HG02970 (cell line): ENCODE data around the gene CAMTA2.

Source experiments
- ATAC-seq: cut with Tn5 transposase; IDR thresholded peaks from one replicate; pipeline ENCODE4 v1.9.1; 2021; ENCODE audit warnings: mild to moderate bottlenecking, moderate library complexity, moderate number of reproducible peaks; ENCODE audit not compliant: unreplicated experiment, low FRiP score

The CAMTA2 gene

DNA sequence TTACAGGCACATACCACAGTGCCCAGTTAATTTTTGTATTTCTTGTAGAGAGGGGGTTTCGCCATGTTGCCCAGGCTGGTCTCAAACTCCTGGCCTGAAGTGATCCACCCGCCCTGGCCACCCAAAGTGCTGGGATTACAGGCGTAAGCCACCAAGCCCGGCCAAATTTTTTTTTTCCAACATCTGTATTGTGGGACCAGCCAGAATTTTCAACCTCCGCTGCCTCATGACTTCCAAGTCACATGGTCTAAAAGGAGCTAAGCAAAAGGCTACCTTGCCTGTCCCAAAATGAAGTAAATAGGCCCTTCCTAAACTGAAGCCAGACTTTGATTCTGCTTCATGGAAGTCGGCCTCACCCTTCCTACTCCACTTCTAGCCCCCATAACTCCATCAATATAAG lies 15.6 kb downstream of the CAMTA2 start:
- ATAC-seq, result no peak

DNA sequence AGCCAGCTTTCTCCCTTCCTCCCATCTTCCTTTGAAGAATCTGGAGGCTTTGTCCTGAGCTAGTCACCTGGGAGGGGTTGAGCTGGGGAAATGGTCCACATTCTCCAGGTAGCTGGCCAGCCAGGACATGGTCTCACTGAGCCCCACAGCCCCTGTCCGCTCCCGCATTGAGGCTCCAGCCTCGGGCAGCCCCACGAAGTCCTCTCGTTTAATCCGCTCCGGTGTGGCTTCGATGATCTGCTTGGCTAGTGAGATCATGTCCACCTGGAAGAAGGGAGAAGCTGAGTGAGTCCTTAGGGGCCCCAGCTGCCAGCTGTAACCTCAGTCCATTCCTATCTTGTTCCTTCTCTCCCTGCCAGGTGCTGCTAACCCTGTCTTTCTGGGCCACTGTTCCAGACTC lies 17.2 kb downstream of the CAMTA2 start:
- ATAC-seq, result no peak

DNA sequence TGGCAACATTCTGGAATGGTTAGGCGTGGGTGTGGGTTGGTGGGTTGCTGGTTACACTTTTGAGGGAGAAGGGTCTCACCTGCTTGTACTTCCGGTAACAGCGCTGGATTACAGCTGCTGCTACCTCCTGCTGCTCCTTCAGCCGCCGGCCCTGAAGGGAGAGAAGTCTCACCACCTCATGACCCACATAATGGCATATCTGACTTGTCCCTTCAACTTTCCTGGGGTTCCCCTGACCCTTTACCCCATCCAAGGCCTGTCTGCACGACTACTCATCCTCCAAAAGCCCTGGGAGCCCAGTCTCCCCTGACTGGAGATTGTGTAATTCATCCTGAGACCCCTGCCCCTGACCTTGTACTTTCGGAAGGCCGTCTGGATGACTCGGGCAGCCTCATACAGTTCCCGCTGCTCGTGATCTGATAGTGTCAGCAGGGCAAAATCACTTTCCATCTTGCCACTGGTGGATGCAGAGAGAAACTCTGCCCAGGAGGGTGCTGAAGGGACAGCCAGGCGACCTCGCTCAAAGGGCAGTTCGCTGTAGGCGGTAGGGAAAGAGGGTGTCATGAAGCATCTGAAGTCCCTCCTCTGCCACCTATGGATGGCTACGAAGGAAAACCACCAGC lies 17.8 kb downstream of the CAMTA2 start:
- no peak for ATAC-seq

DNA sequence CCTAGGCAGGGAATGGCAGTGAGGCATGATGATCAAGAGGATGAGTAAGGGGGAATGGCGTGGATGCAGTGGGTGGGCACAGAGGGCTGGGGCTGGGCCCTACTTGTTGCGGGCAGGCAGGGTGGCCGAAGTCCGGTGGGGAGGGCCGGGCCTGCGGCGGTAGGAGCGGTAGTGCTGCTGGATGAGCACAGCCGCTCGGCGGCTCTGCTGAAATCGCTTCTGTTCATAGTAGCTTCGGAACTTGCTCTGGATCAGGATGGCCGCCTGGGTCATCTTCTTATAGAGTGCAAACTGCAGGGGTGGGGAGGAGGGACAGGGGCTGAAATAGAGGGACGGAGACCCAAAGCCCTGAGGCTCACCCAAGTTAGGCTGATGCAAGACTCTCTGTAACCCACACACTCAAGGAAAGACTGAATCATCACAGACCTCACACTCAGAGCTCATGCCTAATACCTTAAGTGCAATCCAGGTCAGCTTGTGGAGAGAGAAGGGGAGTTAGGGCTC lies 18.4 kb downstream of the CAMTA2 start:
- no peak for ATAC-seq

DNA sequence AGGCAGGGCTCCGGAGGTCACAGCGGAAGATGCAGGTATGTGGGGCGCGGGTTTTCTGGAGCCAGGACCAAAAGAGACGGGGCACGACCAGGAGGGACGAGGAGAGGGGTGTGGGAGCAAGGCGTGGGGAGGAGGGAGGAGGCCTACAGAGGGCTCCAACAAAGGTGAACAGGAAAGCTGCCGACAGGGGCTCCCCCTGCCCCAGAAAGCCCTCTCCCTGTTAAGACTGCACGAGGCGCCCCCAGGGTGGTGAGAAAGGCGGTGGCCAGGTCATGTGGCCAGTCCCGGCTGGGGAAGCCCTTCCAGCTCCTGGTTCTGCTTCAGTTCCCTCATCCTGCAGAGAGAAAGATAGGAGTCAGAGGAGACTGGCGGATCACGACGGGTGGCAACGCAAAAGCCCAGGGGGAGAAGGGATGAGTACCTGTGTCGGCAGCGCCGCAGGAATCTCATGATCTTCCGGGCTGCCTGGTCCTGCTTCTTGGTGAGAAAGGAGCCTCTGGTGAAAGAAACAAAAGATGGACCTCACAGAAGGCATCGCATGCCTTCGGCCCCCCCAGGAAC lies 18.9 kb downstream of the CAMTA2 start:
- no peak for ATAC-seq

GRCh38 chr17:4967539-4968485 lies 19.7 kb downstream of the CAMTA2 start, which contains the start of gene SPAG7:
TSS of gene SPAG7 (minus strand) at chr17:4967817. CDS start at chr17:4967804, 13 bp downstream.
- ATAC-seq, result peak; percentile 58

DNA sequence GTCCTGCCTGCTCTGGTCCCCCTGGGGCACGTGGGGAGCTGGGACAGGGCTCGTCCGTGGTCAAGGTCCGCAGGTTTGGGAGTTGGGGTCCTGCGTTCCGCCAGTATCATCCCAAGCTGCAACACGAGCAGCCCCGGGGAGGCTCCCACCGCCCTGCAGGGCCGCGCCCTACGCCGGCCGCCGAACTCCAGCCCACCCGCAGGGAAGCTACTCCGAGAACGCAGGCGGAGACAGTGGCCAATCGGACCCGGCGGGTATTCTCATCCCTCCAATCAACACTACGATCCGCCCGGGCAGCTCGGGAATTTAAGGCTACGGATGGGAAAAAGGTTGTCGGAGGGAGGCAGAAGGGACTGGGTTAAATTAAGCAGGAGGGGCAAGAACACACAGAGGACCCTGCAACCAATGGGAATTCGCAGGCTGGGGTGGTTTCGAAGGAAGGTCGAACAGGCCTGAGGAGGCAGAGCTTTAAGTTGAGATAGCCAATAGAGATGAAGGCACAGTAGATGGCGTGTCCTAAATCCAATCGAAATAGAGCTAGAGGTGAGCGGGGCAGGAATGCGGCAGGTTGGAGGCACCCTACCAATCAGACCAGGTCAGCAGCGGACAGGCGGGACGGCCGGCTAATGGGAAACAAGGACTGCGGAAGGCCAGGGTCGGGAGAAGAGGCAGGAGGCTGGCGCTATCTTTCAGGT lies 20.5 kb downstream of the CAMTA2 start:
- ATAC-seq, result peak; percentile 82

DNA sequence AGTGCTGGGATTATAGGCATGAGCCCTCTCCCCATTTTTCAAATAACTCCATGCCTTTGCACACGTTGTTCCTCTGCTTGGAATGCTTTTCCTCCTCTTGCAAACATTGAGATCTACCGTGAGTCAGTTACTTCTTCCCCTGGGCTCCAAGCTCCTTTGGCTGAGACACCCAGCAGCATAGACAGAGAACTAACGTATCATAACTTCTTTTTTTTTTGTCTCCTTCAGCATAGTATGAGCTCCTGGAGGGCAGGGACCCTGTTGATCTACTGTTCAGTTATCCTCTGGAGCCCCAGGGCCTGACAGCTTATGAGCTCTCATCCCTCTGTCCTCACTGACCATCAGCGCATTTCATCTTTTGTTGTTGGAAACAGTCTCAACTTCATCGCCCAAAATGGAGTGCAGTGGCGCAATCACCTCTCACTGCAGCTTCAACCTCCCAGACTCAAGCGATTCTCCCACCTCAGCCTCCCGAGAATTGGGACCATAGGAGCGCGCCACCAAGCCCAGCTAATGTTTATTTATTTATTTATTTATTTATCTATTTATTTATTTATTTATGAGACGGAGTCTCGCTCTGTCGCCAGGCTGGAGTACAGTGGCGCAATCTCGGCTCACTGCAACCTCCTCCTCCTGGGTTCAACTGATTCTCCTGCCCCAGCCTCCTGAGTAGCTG lies 22.0 kb downstream of the CAMTA2 start:
- ATAC-seq, result no peak

DNA sequence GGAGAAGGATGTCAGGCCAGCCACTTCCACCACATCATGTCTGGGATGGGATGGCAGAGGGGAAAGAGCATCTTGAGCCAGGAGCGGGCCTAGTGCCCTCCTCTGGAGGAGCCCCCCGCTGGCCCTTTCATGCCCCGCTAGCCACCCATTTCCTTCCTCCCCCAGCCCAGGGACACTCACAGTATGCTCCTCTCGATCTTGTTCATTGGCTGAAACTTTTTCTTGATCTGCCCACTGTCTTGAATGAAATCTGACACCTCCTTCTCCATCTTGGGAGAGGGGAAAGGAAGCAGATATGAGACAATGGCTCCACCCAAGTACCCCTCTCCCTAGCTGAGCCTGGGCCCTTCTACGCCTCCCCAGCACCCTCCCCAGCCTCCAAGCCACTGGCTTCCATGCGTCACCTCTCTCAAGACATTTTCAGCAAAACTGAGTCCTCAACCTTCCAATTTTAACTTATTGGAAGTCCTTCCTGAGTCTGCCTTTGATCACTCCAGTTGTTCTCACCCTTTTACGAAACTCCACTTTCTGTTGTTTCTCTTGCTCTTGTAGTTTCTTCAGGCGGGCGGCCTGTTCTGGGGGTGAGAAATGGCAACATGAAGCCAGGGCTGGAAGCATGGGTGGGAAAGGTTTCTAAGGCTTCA lies 27.1 kb downstream of the CAMTA2 start:
- ATAC-seq, result no peak

DNA sequence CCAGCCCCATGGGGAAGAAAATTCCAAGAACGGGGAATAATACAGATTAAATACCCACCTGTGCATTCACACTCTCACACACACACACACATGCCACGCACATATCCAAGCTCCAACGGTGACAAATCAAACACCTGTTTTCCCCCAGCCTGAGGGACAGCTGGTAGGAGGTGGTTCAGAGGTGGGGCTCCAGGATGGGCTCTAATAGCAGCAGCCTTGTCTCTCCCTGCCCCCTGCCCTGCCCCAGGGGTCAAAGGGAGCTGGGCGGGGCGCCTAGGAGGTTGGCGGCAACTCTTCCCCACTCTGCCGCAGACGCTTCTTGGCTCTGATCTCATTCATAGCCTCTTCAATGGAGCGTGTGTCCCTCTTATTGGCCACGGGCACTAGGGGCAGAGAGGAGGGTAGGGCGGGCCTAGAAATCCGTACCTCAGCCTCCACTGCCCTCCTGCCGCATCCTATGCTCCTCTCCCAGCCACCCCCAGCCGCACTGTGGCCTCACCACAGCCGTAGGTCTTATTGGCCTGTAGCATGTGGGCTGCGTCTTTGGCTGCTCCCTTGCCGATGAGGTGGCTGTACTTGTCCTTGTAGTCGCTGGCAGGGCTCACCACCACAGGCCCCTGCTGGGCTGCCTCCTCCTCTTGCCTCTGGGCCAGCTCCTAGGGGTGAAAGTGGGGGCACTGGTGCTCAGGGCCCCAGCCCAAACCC lies 28.1 kb downstream of the CAMTA2 start:
- ATAC-seq, result no peak

- no peak for ATAC-seq
Measured at GRCh38 chr17:4958102-4958501, 29.4 kb downstream of the CAMTA2 start.

DNA sequence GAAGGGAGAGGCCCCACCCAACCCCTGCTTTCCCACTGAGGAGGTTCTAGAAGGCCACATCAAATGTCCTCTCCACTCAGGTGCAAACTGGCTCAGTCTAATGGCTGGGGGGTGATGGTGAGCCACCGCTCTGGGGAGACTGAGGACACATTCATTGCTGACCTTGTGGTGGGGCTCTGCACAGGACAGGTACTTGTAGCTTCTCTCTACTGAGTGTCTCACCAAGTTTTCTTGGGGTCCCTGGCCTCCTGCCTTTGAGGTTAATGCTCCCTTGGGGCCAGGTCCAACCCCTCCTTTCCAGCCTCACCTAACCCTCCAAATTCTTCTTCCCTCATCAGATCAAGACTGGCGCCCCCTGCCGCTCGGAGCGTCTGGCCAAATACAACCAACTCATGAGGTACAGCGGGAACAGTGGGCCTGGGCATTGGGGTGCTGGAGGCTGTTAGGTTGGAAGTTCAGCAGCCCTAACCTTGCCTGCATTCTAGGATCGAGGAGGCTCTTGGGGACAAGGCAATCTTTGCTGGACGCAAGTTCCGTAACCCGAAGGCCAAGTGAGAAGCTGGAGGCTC lies 30.9 kb downstream of the CAMTA2 start:
- no peak for ATAC-seq

- ATAC-seq, result no peak
Measured at GRCh38 chr17:4955091-4955490, 32.4 kb downstream of the CAMTA2 start.

DNA sequence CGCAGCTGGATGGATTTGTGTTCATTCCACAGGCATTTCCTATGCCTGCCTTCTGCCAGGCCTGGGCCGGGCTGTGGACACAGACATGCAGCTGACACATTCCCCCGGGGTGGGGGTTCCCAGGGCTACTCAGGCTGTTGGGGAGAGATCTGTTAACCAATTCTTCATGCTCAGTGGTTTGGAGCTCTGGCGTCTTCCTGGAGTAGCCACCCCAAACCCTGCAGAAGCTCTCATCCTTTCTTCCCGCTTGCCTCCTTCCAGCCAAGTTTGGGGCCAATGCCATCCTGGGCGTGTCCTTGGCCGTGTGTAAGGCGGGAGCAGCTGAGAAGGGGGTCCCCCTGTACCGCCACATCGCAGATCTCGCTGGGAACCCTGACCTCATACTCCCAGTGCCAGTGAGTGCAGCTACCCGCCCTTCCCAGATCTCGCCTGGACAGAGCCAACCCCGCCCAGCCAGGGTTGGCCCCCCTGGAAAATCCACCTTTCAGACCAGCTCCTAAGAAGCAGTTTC lies 34.0 kb downstream of the CAMTA2 start:
- ATAC-seq, result no peak

DNA sequence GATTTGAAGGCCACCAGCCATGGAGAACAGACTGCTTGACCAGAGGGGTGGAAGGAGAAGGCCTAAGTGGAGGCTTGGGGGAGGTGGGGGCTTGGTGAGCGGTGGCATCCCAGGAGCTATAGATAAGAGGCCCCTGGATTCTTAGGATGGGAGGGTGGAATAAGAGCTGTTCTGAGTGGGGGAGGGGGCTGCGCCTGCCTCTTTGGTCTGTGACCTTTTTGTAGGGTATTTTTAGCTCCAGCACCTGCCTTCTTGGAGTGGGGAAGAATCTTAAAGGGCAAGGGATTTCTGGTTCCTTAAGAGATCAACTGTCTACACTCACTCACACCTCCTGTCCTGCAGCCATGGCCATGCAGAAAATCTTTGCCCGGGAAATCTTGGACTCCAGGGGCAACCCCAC lies 36.0 kb downstream of the CAMTA2 start:
- no peak for ATAC-seq

DNA sequence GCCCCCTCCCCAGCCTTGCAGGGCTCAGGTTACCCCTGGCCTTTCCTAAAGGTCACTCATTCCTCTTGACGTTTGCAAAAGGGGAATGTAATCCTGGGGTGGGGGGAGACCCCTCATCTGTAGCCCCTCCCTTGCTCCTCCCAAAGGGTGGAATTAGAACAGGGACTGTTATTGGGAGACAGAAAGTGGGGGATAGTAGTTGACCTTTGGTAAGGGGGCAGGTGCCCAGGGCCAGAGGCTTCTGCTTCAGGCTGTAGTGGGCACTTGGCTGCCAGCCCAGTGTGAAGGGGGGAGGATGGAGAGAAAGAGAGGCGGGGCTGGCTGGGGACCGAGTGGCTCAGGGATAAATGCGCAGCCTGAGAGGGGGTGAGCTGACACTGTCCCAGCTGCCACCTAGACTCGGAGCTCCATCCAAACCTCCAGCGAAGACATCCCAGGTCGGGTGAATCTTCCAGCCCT lies 36.7 kb downstream of the CAMTA2 start, which contains the start of gene ENO3:
Gene ENO3, plus strand, starts transcription at position 374 of the 459 bp plus-strand sequence. CDS start 711 bp downstream, outside the sequence.
- no peak for ATAC-seq

DNA sequence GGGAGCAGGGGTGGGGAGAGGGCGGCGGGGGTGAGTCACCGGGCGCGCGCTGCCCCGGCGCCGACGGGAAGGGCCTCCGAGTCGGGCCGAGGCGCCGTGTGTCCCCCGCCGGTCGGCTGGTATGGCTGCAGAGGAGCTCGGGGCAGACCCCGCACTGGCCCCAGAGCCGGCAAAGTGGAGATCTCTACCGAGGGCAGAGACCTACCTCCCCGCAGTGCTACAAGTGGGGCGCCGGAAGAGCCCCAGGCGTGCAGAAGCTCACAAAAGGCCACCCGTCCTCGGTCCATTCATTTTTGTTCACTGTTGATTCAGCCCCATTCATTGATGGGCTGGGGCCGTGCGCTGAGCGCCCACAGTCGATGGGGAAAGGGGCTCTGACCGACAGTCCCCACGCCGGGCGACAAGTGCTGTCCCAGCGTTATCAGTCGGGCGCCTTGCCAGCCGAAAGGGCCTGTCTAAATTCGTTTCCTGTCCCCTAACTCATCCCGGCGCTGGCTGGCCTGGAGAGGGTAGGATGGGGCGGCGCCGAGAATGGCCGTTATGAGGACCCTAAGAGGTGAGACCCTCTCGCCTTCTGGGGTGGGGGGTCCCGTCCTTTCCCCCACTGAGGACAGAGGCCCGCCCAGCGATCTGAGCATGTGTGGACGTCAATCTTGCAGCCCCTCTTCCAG lies 37.3 kb downstream of the CAMTA2 start:
- ATAC-seq, result peak; percentile 5
